ENCODE measurements around the gene INAVA. TPM values are rescaled to one million over a fixed set of nuclear protein-coding genes. Genes with fewer than 3 reads are reported as not detected.
A peak's percentile ranks its signal among the peaks of the same experiment; 100 is the strongest.

INAVA gene
- total and polyA plus RNA-seq, 2 of the 13 experiments (the other 11 are each of a cell fraction or from before 2014, with no cell fraction given): 6.0 to 13.5 TPM

GRCh38 chr1:200896531-200897196 is 2.0 kb downstream of the INAVA start (continued):
- TF ChIP-seq BORCS8-MEF2B (CRISPR knock-in tag; IDR thresholded peaks at IDR 0.05) (peak; percentile 82), CERS6 (CRISPR knock-in tag; IDR thresholded peaks at IDR 0.05) (no peak), BATF2 (CRISPR knock-in tag; IDR thresholded peaks at IDR 0.05) (no peak), ATF7 (IDR thresholded peaks at IDR 0.05) (no peak), ATF7 (CRISPR knock-in tag; IDR thresholded peaks at IDR 0.05) (no peak), POGZ (CRISPR knock-in tag; IDR thresholded peaks at IDR 0.05) (peak; percentile 68), ZNF280D (CRISPR knock-in tag; IDR thresholded peaks at IDR 0.05) (no peak), MIER3 (CRISPR knock-in tag; IDR thresholded peaks at IDR 0.05; ENCODE audit: borderline replicate concordance) (peak; percentile 73; the same call in 1 of the 2 replicates), SNAI1 (CRISPR knock-in tag; IDR thresholded peaks at IDR 0.05; ENCODE audit: borderline replicate concordance) (no peak), FOXP4 (CRISPR knock-in tag; IDR thresholded peaks at IDR 0.05) (peak; percentile 88), ZNF281 (CRISPR knock-in tag; IDR thresholded peaks at IDR 0.05; ENCODE audit: borderline replicate concordance) (peak; percentile 98), HINFP (CRISPR knock-in tag; IDR thresholded peaks at IDR 0.05; ENCODE audit: low read depth) (0 out of 2 replicates have a peak, but pooled peaks have one; percentile 32), TARDBP (CRISPR knock-in tag; IDR thresholded peaks at IDR 0.05) (peak; percentile 90), ZMAT5 (CRISPR knock-in tag; IDR thresholded peaks at IDR 0.05; ENCODE audit: borderline replicate concordance, low read depth) (no peak), RBM39 (IDR thresholded peaks at IDR 0.05; ENCODE audit: low read depth, low read length, poor library complexity, severe bottlenecking) (peak; percentile 48), BRD4 (CRISPR knock-in tag; IDR thresholded peaks at IDR 0.05) (peak; percentile 60; the same call in 1 of the 2 replicates)
